Endodermal cell (in vitro differentiated cells): ENCODE data around the gene SNW1. TPM values are rescaled to one million over a fixed set of nuclear protein-coding genes. Genes with fewer than 3 reads are reported as not detected.
A peak's percentile ranks its signal among the peaks of the same experiment; 100 is the strongest.
"Not testable (repeated sequence)": the region's sequence is repeated elsewhere in the genome, so short reads cannot be mapped to it uniquely, and the experiment has no call there.

Experiments used
- DNase-seq: peaks from one replicate; pipeline ENCODE4 v3.0.0-alpha.2; 2017
- H3K27ac ChIP-seq: 2 replicates; pipeline ENCODE4 v1.5.1; 2013; ENCODE audit warnings: mild to moderate bottlenecking, low read depth, low read length, moderate library complexity
- H3K27me3 ChIP-seq: 2 replicates; pipeline ENCODE4 v1.6.1; 2013; ENCODE audit warnings: mild to moderate bottlenecking, low read length, moderate library complexity; ENCODE audit not compliant: insufficient read depth, control insufficient read depth, poor library complexity, severe bottlenecking
- H3K36me3 ChIP-seq: 2 replicates; pipeline ENCODE4 v1.7.0; 2013; ENCODE audit warnings: mild to moderate bottlenecking, low read length, moderate library complexity; ENCODE audit not compliant: control insufficient read depth, insufficient read depth
- H3K4me1 ChIP-seq: one replicate; pipeline ENCODE4 v1.7.0; 2013; ENCODE audit warnings: low read length; ENCODE audit not compliant: control insufficient read depth, insufficient read depth
- H3K4me3 ChIP-seq: 2 replicates; pipeline ENCODE4 v1.5.1; 2013; ENCODE audit warnings: mild to moderate bottlenecking, low read length, moderate library complexity
- H3K9ac ChIP-seq: 2 replicates; pipeline ENCODE4 v1.6.1; 2013; ENCODE audit warnings: mild to moderate bottlenecking, low read length, moderate library complexity; ENCODE audit not compliant: poor library complexity, severe bottlenecking; ENCODE audit errors: extremely low read depth
- H3K9me3 ChIP-seq: 2 replicates; pipeline ENCODE4 v1.6.1; 2013; ENCODE audit warnings: mild to moderate bottlenecking, low read length, moderate library complexity; ENCODE audit not compliant: control insufficient read depth
- H3K27ac Mint-ChIP-seq: 2 replicates; pipeline ENCODE4 v1.8.0; 2020; ENCODE audit warnings: mixed read lengths
- H3K27me3 Mint-ChIP-seq: 2 replicates; pipeline ENCODE4 v1.8.0; 2021; ENCODE audit warnings: mild to moderate bottlenecking, mixed read lengths; ENCODE audit not compliant: insufficient read depth
- H3K36me3 Mint-ChIP-seq: 2 replicates; pipeline ENCODE4 v1.8.0; 2020; ENCODE audit warnings: low read depth, mixed read lengths
- H3K4me1 Mint-ChIP-seq: 2 replicates; pipeline ENCODE4 v1.8.0; 2020; ENCODE audit warnings: mixed read lengths
- H3K4me3 Mint-ChIP-seq: 2 replicates; pipeline ENCODE4 v1.8.0; 2020; ENCODE audit warnings: mild to moderate bottlenecking, moderate library complexity, mixed read lengths
- H3K9me3 Mint-ChIP-seq: 2 replicates; pipeline ENCODE4 v1.8.0; 2020; ENCODE audit warnings: mild to moderate bottlenecking, mixed read lengths
- CTCF ChIP-seq: fragments of 200-600 bp; sonication (generic); conservative IDR thresholded peaks from 2 replicates; pipeline ENCODE4 v1.5.0; 2021; ENCODE audit warnings: antibody characterized with exemption, mild to moderate bottlenecking
- WGBS, 2 experiments: methylation state at CpG; one replicate each; pipeline versions ENCODE4 v1.1.5 to v1.1.7; 2013; ENCODE audit warnings: missing lambda C conversion rate in 2 of 2, mixed read lengths in 1 of 2; ENCODE audit not compliant: insufficient coverage in 1 of 2, insufficient read length in 1 of 2; 5-methylcytosine and 5-hydroxymethylcytosine counted together
- total RNA-seq, 2 donors: library from RNA; stranded (reverse); fragmentation: NEBNext Ultra II Directional in 1 of 2; extraction: Animal tissue kit (Norgen Biotek cat#: 25700) in 1 of 2; gene quantifications; 2 replicates in 1 of 2; 3 replicates in 1 of 2; pipeline ENCODE4 v1.2.1, GENCODE V29; 2021

The SNW1 gene
- total RNA-seq, 2 donors from 2014 or later: 60.8 to 87.8 TPM

- H3K9me3 ChIP-seq: no peaks in the 10 kb centered on the region
- H3K9me3 Mint-ChIP-seq: no peaks in the 10 kb centered on the region
- H3K9ac ChIP-seq: peak within 1 kb of the TSS; percentile 69
- peaks cover 8% of the 10 kb centered on the region for H3K4me1 Mint-ChIP-seq
- no peaks in the 10 kb centered on the region for H3K36me3 ChIP-seq
- H3K27ac ChIP-seq: peak within 1 kb of the TSS; percentile 49
- peak within 1 kb of the TSS; percentile 89 for H3K27ac Mint-ChIP-seq
- peak within 1 kb of the TSS; percentile 83 for H3K4me3 ChIP-seq
- no peaks in the 10 kb centered on the region for H3K4me1 ChIP-seq
- H3K27me3 ChIP-seq: peaks cover 50% of the 10 kb centered on the region
- peak; percentile 70 for TF ChIP-seq CTCF
- peak; percentile 92 for DNase-seq
- no peaks in the 10 kb centered on the region for H3K36me3 Mint-ChIP-seq
- H3K27me3 Mint-ChIP-seq: peaks cover 39% of the 10 kb centered on the region
- H3K4me3 Mint-ChIP-seq: peak within 1 kb of the TSS; percentile 71
- WGBS, 2 experiments: 3 to 11% methylated on average over 25 to 66 of the region's 66 CpGs
Measured at GRCh38 chr14:77799863-77800730, 39.1 kb upstream of the SNW1 start, which contains the start of gene ADCK1. TSS of gene ADCK1 (plus strand) at chr14:77800109. CDS start at chr14:77818979, 18,870 bp downstream.

- Histone ChIP-seq H3K4me3 (peak overlapping the region; percentile 83), H3K27me3 (peaks cover 52% of the 10 kb centered on the region), H3K9ac (peak overlapping the region; percentile 69)
- Mint-ChIP-seq H3K4me3 (peak overlapping the region; percentile 71), H3K4me1 (peaks cover 10% of the 10 kb centered on the region), H3K27me3 (peaks cover 42% of the 10 kb centered on the region)
- H3K36me3 Mint-ChIP-seq, H3K36me3 ChIP-seq, H3K27ac ChIP-seq, H3K9me3 Mint-ChIP-seq, H3K9me3 ChIP-seq, H3K4me1 ChIP-seq, DNase-seq, H3K27ac Mint-ChIP-seq: not testable (repeated sequence)
- WGBS, 2 experiments: 88 to 98% methylated on average over 10 to 13 of the region's 13 CpGs
Measured at GRCh38 chr14:77799456-77799855, 38.5 kb upstream of the SNW1 start.

- Mint-ChIP-seq H3K27me3 (peaks cover 82% of the 10 kb centered on the region), H3K27ac (peak overlapping the region; percentile 86), H3K4me1 (peaks cover 10% of the 10 kb centered on the region), H3K36me3 (no peaks in the 10 kb centered on the region), H3K4me3 (no peak overlapping the region), H3K9me3 (no peaks in the 10 kb centered on the region)
- 91 to 100% methylated on average over 1 to 4 of the region's 4 CpGs for WGBS, 2 experiments
- no peak for TF ChIP-seq CTCF
- no peak overlapping the region for H3K4me3 ChIP-seq
- H3K27ac ChIP-seq: no peak overlapping the region
- DNase-seq: no peak
- H3K9ac ChIP-seq: no peak overlapping the region
- no peaks in the 10 kb centered on the region for H3K9me3 ChIP-seq
- peaks cover 81% of the 10 kb centered on the region for H3K27me3 ChIP-seq
- no peaks in the 10 kb centered on the region for H3K36me3 ChIP-seq
- no peaks in the 10 kb centered on the region for H3K4me1 ChIP-seq
Measured at GRCh38 chr14:77794357-77794756, 33.4 kb upstream of the SNW1 start.

- H3K4me3 Mint-ChIP-seq, H3K4me3 ChIP-seq, H3K27ac ChIP-seq, H3K36me3 ChIP-seq, H3K9ac ChIP-seq, H3K27ac Mint-ChIP-seq, H3K36me3 Mint-ChIP-seq, H3K9me3 ChIP-seq, H3K4me1 ChIP-seq, H3K9me3 Mint-ChIP-seq: not testable (repeated sequence)
- peaks cover 84% of the 10 kb centered on the region for H3K27me3 Mint-ChIP-seq
- DNase-seq: peak; percentile 52
- H3K27me3 ChIP-seq: peaks cover 81% of the 10 kb centered on the region
- H3K4me1 Mint-ChIP-seq: peaks cover 10% of the 10 kb centered on the region
- 90 to 94% methylated on average over 2 to 3 of the region's 3 CpGs for WGBS, 2 experiments
Measured at GRCh38 chr14:77793255-77793654, 32.3 kb upstream of the SNW1 start.
